HepG2 (cell line): ENCODE measurements around the gene MMP24OS. TPM values are rescaled to one million over a fixed set of nuclear protein-coding genes. Genes with fewer than 3 reads are reported as not detected.

Source experiments
- CEBPZ ChIP-seq: IDR thresholded peaks from 2 replicates; pipeline ENCODE4 v1.6.1; 2012; ENCODE audit warnings: low read length, improper control_type of control experiment
- CSRNP1 ChIP-seq: sonication (generic); formaldehyde crosslinking; IDR thresholded peaks from 2 replicates; pipeline ENCODE4 v1.8.1; 2023; ENCODE audit warnings: mild to moderate bottlenecking, missing genetic modification reagents
- FOXA3 ChIP-seq: IDR thresholded peaks from 2 replicates; pipeline ENCODE4 v1.6.1; 2016; ENCODE audit warnings: missing genetic modification reagents, missing compliant biosample characterization
- HNRNPL ChIP-seq: fragments of 200-400 bp; formaldehyde crosslinking; IDR thresholded peaks from 2 replicates; pipeline ENCODE4 v1.6.1; 2017; ENCODE audit warnings: mild to moderate bottlenecking, low read depth, low read length
- MLX ChIP-seq: IDR thresholded peaks from 2 replicates; pipeline ENCODE4 v1.6.1; 2016
- NFIB ChIP-seq: sonication (generic); formaldehyde crosslinking; IDR thresholded peaks from 2 replicates; pipeline ENCODE4 v1.9.0; 2021; ENCODE audit warnings: missing genetic modification reagents, mild to moderate bottlenecking, borderline replicate concordance
- PCBP2 ChIP-seq: fragments of 200-400 bp; formaldehyde crosslinking; optimal IDR thresholded peaks from 2 replicates; pipeline ENCODE3; 2018; ENCODE audit warnings: low read length, low read depth; ENCODE audit not compliant: poor library complexity, severe bottlenecking
- SMAD3 ChIP-seq: sonication (generic); formaldehyde crosslinking; IDR thresholded peaks from 2 replicates; pipeline ENCODE4 v1.4.0; 2020; ENCODE audit warnings: missing genetic modification reagents
- SMARCC2 ChIP-seq: fragments of 450-650 bp; IDR thresholded peaks from 2 replicates; pipeline ENCODE4 v1.6.1; 2017; ENCODE audit warnings: antibody characterized with exemption, mild to moderate bottlenecking
- SP1 ChIP-seq, 2 experiments: fragments of 450-650 bp in 1 of 2; sonication (generic) in 1 of 2; formaldehyde crosslinking in 1 of 2; IDR thresholded peaks; 2 replicates each; pipeline versions ENCODE4 v1.4.0 to v1.6.1; 2016 to 2020; ENCODE audit warnings: missing genetic modification reagents in 1 of 2
- SPEN ChIP-seq: sonication (generic); formaldehyde crosslinking; IDR thresholded peaks from 2 replicates; pipeline ENCODE4 v1.5.1; 2020; ENCODE audit warnings: low read depth, mild to moderate bottlenecking, missing genetic modification reagents
- TAF1 ChIP-seq: sonication (generic); formaldehyde crosslinking; IDR thresholded peaks from 2 replicates; pipeline ENCODE4 v1.4.0; 2020; ENCODE audit warnings: missing genetic modification reagents
- USF2 ChIP-seq, 2 experiments: sonication (generic) in 1 of 2; formaldehyde crosslinking in 1 of 2; IDR thresholded peaks; 2 replicates each; pipeline versions ENCODE4 v1.5.1 to v1.6.1; 2011 to 2020; ENCODE audit warnings: borderline replicate concordance in 1 of 2, low read depth in 1 of 2, low read length in 1 of 2, mild to moderate bottlenecking in 1 of 2, missing genetic modification reagents in 1 of 2, moderate library complexity in 1 of 2
- WIZ ChIP-seq: sonication (generic); formaldehyde crosslinking; IDR thresholded peaks from 2 replicates; pipeline ENCODE4 v1.5.1; 2020; ENCODE audit warnings: mild to moderate bottlenecking, missing genetic modification reagents
- ZC3H13 ChIP-seq: sonication (generic); formaldehyde crosslinking; IDR thresholded peaks from 2 replicates; pipeline ENCODE4 v1.8.1; 2023; ENCODE audit warnings: mild to moderate bottlenecking, missing genetic modification reagents, moderate library complexity
- ZFY ChIP-seq: sonication (generic); formaldehyde crosslinking; IDR thresholded peaks from 2 replicates; pipeline ENCODE4 v1.4.0; 2020; ENCODE audit warnings: missing genetic modification reagents
- ZNF230 ChIP-seq: sonication (generic); formaldehyde crosslinking; IDR thresholded peaks from 2 replicates; pipeline ENCODE4 v1.4.0; 2020; ENCODE audit warnings: mild to moderate bottlenecking, missing genetic modification reagents
- ZNF260 ChIP-seq: sonication (generic); formaldehyde crosslinking; IDR thresholded peaks from 2 replicates; pipeline ENCODE4 v1.4.0; 2020; ENCODE audit warnings: missing genetic modification reagents, low read depth, mild to moderate bottlenecking, borderline replicate concordance
- ZNF546 ChIP-seq: sonication (generic); formaldehyde crosslinking; conservative IDR thresholded peaks from 2 replicates; pipeline ENCODE4 v1.8.1; 2023; ENCODE audit warnings: mild to moderate bottlenecking, missing genetic modification reagents
- ZNF841 ChIP-seq: sonication (generic); formaldehyde crosslinking; IDR thresholded peaks from 2 replicates; pipeline ENCODE4 v1.8.1; 2023; ENCODE audit warnings: missing genetic modification reagents, borderline replicate concordance
- ZNF883 ChIP-seq: sonication (generic); formaldehyde crosslinking; IDR thresholded peaks from 2 replicates; pipeline ENCODE4 v1.5.1; 2020; ENCODE audit warnings: mild to moderate bottlenecking, missing genetic modification reagents; ENCODE audit errors: not compliant biosample characterization
- polyA plus RNA-seq, 8 experiments: library from polyadenylated mRNA; depleted of rRNA in 3 of 8; stranded (reverse) in 7 of 8; unstranded in 1 of 8; fragments of >200 nt; fragmentation: Illumina TruSeq in 4 of 8; extraction: Trizol in 4 of 8; gene quantifications; 2 replicates each; pipeline versions ENCODE4 v1.2.1 to v1.2.3, GENCODE V29; 2011 to 2016; ENCODE audit warnings: low read depth in 4 of 8, missing spikeins in 1 of 8, mixed read lengths in 1 of 8; ENCODE audit not compliant: insufficient read depth in 1 of 8
- total RNA-seq, 5 experiments: library from RNA; depleted of rRNA; stranded (reverse); fragments of >200 nt; fragmentation: Illumina TruSeq; extraction: Trizol; gene quantifications; 2 replicates each; pipeline ENCODE4 v1.2.3, GENCODE V29; 2016; ENCODE audit warnings: low read depth in 1 of 5

MMP24OS gene
- total and polyA plus RNA-seq, 2 of the 13 experiments (the other 11 are each of a cell fraction or from before 2014, with no cell fraction given): 6.0 to 8.5 TPM

- no peak for TF ChIP-seq USF2 (IDR thresholded peaks at IDR 0.05; ENCODE audit: low read depth, low read length)
- TF ChIP-seq USF2 (CRISPR knock-in tag; IDR thresholded peaks at IDR 0.05; ENCODE audit: borderline replicate concordance): no peak; the same call in 1 of the 2 replicates
- no peak for TF ChIP-seq ZNF230 (CRISPR knock-in tag)
- no peak for TF ChIP-seq SMARCC2
- TF ChIP-seq NFIB (CRISPR knock-in tag): no peak; the same call in 1 of the 2 replicates
- 0 out of 2 replicates have a peak, but pooled peaks have one; percentile 14 for TF ChIP-seq FOXA3 (CRISPR knock-in tag)
- TF ChIP-seq MLX (CRISPR knock-in tag): peak; percentile 71
- peak; percentile 67 for TF ChIP-seq SPEN (CRISPR knock-in tag)
- no peak for TF ChIP-seq ZNF260 (CRISPR knock-in tag)
- TF ChIP-seq HNRNPL: peak; percentile 76; the same call in 1 of the 2 replicates
- no peak for TF ChIP-seq SP1 (IDR thresholded peaks at IDR 0.05)
- 0 out of 2 replicates have a peak, but pooled peaks have one; percentile 37 for TF ChIP-seq SP1 (CRISPR knock-in tag; IDR thresholded peaks at IDR 0.05)
- no peak for TF ChIP-seq PCBP2
- peak; percentile 79; the same call in 1 of the 2 replicates for TF ChIP-seq ZNF546 (CRISPR knock-in tag)
- TF ChIP-seq CSRNP1 (CRISPR knock-in tag): peak; percentile 80; the same call in 1 of the 2 replicates
- 0 out of 2 replicates have a peak, but pooled peaks have one; percentile 9 for TF ChIP-seq SMAD3
- TF ChIP-seq TAF1: peak; percentile 69; the same call in 1 of the 2 replicates
- no peak for TF ChIP-seq ZNF841 (CRISPR knock-in tag)
- no peak for TF ChIP-seq WIZ (CRISPR knock-in tag)
- TF ChIP-seq ZNF883 (CRISPR knock-in tag): no peak
- TF ChIP-seq CEBPZ: no peak
- TF ChIP-seq ZC3H13 (CRISPR knock-in tag): no peak
- peak; percentile 64 for TF ChIP-seq ZFY (CRISPR knock-in tag)
Observed at GRCh38 chr20:35286077-35286898, 8.4 kb upstream of the MMP24OS start (continued).
